GM23338 (cell line): ENCODE measurements around the gene PLOD2. TPM values are rescaled to one million over a fixed set of nuclear protein-coding genes. Genes with fewer than 3 reads are reported as not detected.

Source experiments
- ATAC-seq: fragments of 200-7000 bp; cut with Tn5 transposase; 3 replicates; pipeline ENCODE4 v1.9.1; 2020
- DNase-seq: peaks from one replicate; pipeline ENCODE4 v3.0.0-alpha.2; 2015; ENCODE audit warnings: low spot score
- H2AFZ ChIP-seq: fragments of 200-600 bp; sonication (generic); 2 replicates; pipeline ENCODE4 v1.8.0; 2016; ENCODE audit warnings: antibody characterized with exemption, mild to moderate bottlenecking, moderate library complexity
- H3F3A ChIP-seq: fragments of 200-600 bp; sonication (generic); replicated peaks from 2 replicates; pipeline ENCODE4 v1.8.0; 2017; ENCODE audit warnings: antibody characterized with exemption, mixed run types, low read depth
- H3K27ac ChIP-seq: fragments of 200-600 bp; sonication (generic); 2 replicates; pipeline ENCODE4 v1.6.1; 2016; ENCODE audit warnings: low read depth
- H3K27me3 ChIP-seq: fragments of 200-600 bp; sonication (generic); 2 replicates; pipeline ENCODE4 v1.8.0; 2016; ENCODE audit warnings: mild to moderate bottlenecking, mixed run types, moderate library complexity; ENCODE audit not compliant: insufficient read depth
- H3K36me3 ChIP-seq: fragments of 200-600 bp; sonication (generic); 2 replicates; pipeline ENCODE4 v1.8.0; 2016; ENCODE audit warnings: mild to moderate bottlenecking; ENCODE audit not compliant: insufficient read depth
- H3K4me1 ChIP-seq: fragments of 200-600 bp; sonication (generic); 2 replicates; pipeline ENCODE4 v1.8.0; 2016; ENCODE audit warnings: mild to moderate bottlenecking, moderate library complexity; ENCODE audit not compliant: insufficient read depth
- H3K4me2 ChIP-seq: fragments of 200-600 bp; sonication (generic); 2 replicates; pipeline ENCODE4 v1.7.1; 2017; ENCODE audit warnings: mixed run types
- H3K4me3 ChIP-seq: fragments of 200-600 bp; sonication (generic); 2 replicates; pipeline ENCODE4 v1.6.1; 2016; ENCODE audit warnings: mixed run types
- H3K79me2 ChIP-seq: fragments of 200-600 bp; sonication (generic); replicated peaks from 2 replicates; pipeline ENCODE4 v1.8.0; 2017; ENCODE audit warnings: mild to moderate bottlenecking; ENCODE audit not compliant: insufficient read depth
- H3K9me2 ChIP-seq: fragments of 200-600 bp; sonication (generic); 2 replicates; pipeline ENCODE4 v1.8.0; 2017; ENCODE audit not compliant: insufficient read depth
- H4K20me1 ChIP-seq: fragments of 200-600 bp; sonication (generic); replicated peaks from 2 replicates; pipeline ENCODE4 v1.8.0; 2017; ENCODE audit warnings: mild to moderate bottlenecking; ENCODE audit not compliant: insufficient read depth
- H3K27ac Mint-ChIP-seq: 2 replicates; pipeline ENCODE4 v1.8.0; 2020; ENCODE audit warnings: inconsistent platforms, mild to moderate bottlenecking, moderate library complexity, mixed read lengths
- H3K27me3 Mint-ChIP-seq: 3 replicates; pipeline ENCODE4 v1.8.0; 2022; ENCODE audit warnings: low read depth, mild to moderate bottlenecking, moderate library complexity, mixed read lengths, inconsistent platforms; ENCODE audit not compliant: insufficient read depth, poor library complexity
- H3K36me3 Mint-ChIP-seq: 3 replicates; pipeline ENCODE4 v1.8.0; 2021; ENCODE audit warnings: low read depth, mild to moderate bottlenecking, inconsistent platforms, moderate library complexity, mixed read lengths
- H3K4me1 Mint-ChIP-seq: 3 replicates; pipeline ENCODE4 v1.8.0; 2020; ENCODE audit warnings: mild to moderate bottlenecking, inconsistent platforms, mixed read lengths
- H3K4me3 Mint-ChIP-seq: 3 replicates; pipeline ENCODE4 v1.8.0; 2021; ENCODE audit warnings: moderate library complexity, mild to moderate bottlenecking, inconsistent platforms, mixed read lengths
- H3K9me3 Mint-ChIP-seq: 3 replicates; pipeline ENCODE4 v1.8.0; 2020; ENCODE audit warnings: moderate library complexity, mild to moderate bottlenecking, inconsistent platforms, mixed read lengths
- CREB1 ChIP-seq: fragments of 250-450 bp; sonication (Bioruptor Pico); IDR thresholded peaks from 2 replicates; pipeline ENCODE4 v1.5.0; 2020; ENCODE audit warnings: low read depth, mild to moderate bottlenecking, moderate library complexity
- CTCF ChIP-seq, 2 experiments: fragments of 200-600 bp in 1 of 2; sonication (generic) in 1 of 2; conservative IDR thresholded peaks; 2 replicates each; pipeline versions ENCODE4 v1.5.1 to v1.6.1; 2016 to 2017; ENCODE audit warnings: antibody characterized with exemption in 2 of 2, low read depth in 2 of 2, mild to moderate bottlenecking in 2 of 2, moderate library complexity in 1 of 2
- ETS1 ChIP-seq: IDR thresholded peaks from 2 replicates; pipeline ENCODE4 v1.6.1; 2016; ENCODE audit warnings: antibody characterized with exemption
- EZH2 ChIP-seq: fragments of 200-600 bp; sonication (generic); IDR thresholded peaks from one replicate; pipeline ENCODE4 v1.8.0; 2017; ENCODE audit warnings: antibody characterized with exemption, mild to moderate bottlenecking, low read depth; ENCODE audit not compliant: unreplicated experiment
- EZH2phosphoT487 ChIP-seq: fragments of 200-600 bp; sonication (generic); IDR thresholded peaks from one replicate; pipeline ENCODE4 v1.8.1; 2018; ENCODE audit warnings: antibody characterized with exemption; ENCODE audit not compliant: unreplicated experiment
- JUNB ChIP-seq: IDR thresholded peaks from one replicate; pipeline ENCODE4 v1.6.1; 2016; ENCODE audit warnings: antibody characterized with exemption; ENCODE audit not compliant: unreplicated experiment
- NANOG ChIP-seq: IDR thresholded peaks from 2 replicates; pipeline ENCODE4 v1.6.1; 2016; ENCODE audit warnings: antibody characterized with exemption, borderline replicate concordance
- POLR2AphosphoS5 ChIP-seq: IDR thresholded peaks from 2 replicates; pipeline ENCODE4 v1.6.1; 2016; ENCODE audit warnings: antibody characterized with exemption, low read depth
- STAT1 ChIP-seq: IDR thresholded peaks from one replicate; pipeline ENCODE4 v1.6.1; 2016; ENCODE audit warnings: antibody characterized with exemption; ENCODE audit not compliant: unreplicated experiment
- ZNF114 ChIP-seq: fragments of 250-450 bp; sonication (Bioruptor Pico); IDR thresholded peaks from 2 replicates; pipeline ENCODE4 v1.5.0; 2020; ENCODE audit warnings: mild to moderate bottlenecking, moderate library complexity
- ZNF331 ChIP-seq: fragments of 250-450 bp; sonication (Bioruptor Pico); IDR thresholded peaks from 2 replicates; pipeline ENCODE4 v1.5.0; 2020; ENCODE audit warnings: low read depth, mild to moderate bottlenecking, moderate library complexity
- ZNF462 ChIP-seq: fragments of 250-450 bp; sonication (Bioruptor Pico); IDR thresholded peaks from 2 replicates; pipeline ENCODE4 v1.5.0; 2020; ENCODE audit warnings: mild to moderate bottlenecking, moderate library complexity
- polyA plus RNA-seq: library from polyadenylated mRNA; unstranded; fragments of >200 nt; fragmentation: Nextera tagmentation; extraction: Ambion mirVana; gene quantifications from 2 replicates; pipeline ENCODE4 v1.2.1, GENCODE V29; 2016
- total RNA-seq: library from RNA; depleted of rRNA; stranded (reverse); fragments of >200 nt; shearing (Covaris generic); gene quantifications from 2 replicates; pipeline ENCODE4 v1.2.3, GENCODE V29; 2014
- TF ChIP-seq, protein P1 (sequence below): IDR thresholded peaks from one replicate; pipeline ENCODE4 v1.6.1; 2018; ENCODE audit warnings: antibody characterized with exemption; ENCODE audit not compliant: unreplicated experiment

Gene PLOD2
- total and polyA plus RNA-seq, 2 experiments from 2014 or later = 26.7 to 30.5 TPM

- Histone ChIP-seq H2AFZ (no peak overlapping the region), H3K27ac (no peak overlapping the region), H3K27me3 (no peaks in the 10 kb centered on the region), H3K36me3 (no peaks in the 10 kb centered on the region), H3F3A (no peaks in the 10 kb centered on the region), H4K20me1 (no peaks in the 10 kb centered on the region), H3K9me2 (no peaks in the 10 kb centered on the region), H3K79me2 (no peaks in the 10 kb centered on the region), H3K4me3 (no peak overlapping the region), H3K4me1 (no peaks in the 10 kb centered on the region), H3K4me2 (no peak overlapping the region)
- Mint-ChIP-seq H3K4me1 (no peaks in the 10 kb centered on the region), H3K9me3 (peaks cover 3% of the 10 kb centered on the region; the same call in 2 of the 3 replicates), H3K27ac (no peak overlapping the region), H3K27me3 (peaks cover 3% of the 10 kb centered on the region), H3K36me3 (peaks cover 9% of the 10 kb centered on the region; the same call in 2 of the 3 replicates), H3K4me3 (no peak overlapping the region)
- DNase-seq = no peak
- TF ChIP-seq EZH2phosphoT487 (no peak), ZNF331 (CRISPR knock-in tag) (no peak), NANOG (no peak), EZH2 (no peak), JUNB (no peak), CREB1 (CRISPR knock-in tag) (no peak), CTCF (conservative IDR thresholded peaks at IDR 0.05; ENCODE audit: low read depth in 2 of 2) (no peak), POLR2AphosphoS5 (no peak), ZNF114 (no peak), ZNF462 (CRISPR knock-in tag) (no peak), STAT1 (no peak), ETS1 (no peak)
- TF ChIP-seq, protein P1, sequence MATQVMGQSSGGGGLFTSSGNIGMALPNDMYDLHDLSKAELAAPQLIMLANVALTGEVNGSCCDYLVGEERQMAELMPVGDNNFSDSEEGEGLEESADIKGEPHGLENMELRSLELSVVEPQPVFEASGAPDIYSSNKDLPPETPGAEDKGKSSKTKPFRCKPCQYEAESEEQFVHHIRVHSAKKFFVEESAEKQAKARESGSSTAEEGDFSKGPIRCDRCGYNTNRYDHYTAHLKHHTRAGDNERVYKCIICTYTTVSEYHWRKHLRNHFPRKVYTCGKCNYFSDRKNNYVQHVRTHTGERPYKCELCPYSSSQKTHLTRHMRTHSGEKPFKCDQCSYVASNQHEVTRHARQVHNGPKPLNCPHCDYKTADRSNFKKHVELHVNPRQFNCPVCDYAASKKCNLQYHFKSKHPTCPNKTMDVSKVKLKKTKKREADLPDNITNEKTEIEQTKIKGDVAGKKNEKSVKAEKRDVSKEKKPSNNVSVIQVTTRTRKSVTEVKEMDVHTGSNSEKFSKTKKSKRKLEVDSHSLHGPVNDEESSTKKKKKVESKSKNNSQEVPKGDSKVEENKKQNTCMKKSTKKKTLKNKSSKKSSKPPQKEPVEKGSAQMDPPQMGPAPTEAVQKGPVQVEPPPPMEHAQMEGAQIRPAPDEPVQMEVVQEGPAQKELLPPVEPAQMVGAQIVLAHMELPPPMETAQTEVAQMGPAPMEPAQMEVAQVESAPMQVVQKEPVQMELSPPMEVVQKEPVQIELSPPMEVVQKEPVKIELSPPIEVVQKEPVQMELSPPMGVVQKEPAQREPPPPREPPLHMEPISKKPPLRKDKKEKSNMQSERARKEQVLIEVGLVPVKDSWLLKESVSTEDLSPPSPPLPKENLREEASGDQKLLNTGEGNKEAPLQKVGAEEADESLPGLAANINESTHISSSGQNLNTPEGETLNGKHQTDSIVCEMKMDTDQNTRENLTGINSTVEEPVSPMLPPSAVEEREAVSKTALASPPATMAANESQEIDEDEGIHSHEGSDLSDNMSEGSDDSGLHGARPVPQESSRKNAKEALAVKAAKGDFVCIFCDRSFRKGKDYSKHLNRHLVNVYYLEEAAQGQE = no peak
- ATAC-seq = no peak
Observed at GRCh38 chr3:146093896-146094295, 67.1 kb downstream of the PLOD2 start.
